Fibroblast of mammary gland (primary cell): ENCODE results near the gene DNER.
A peak's percentile ranks its signal among the peaks of the same experiment; 100 is the strongest.

Experiments
- DNase-seq: peaks from one replicate; pipeline ENCODE4 v3.0.0-alpha.2; 2010; ENCODE audit warnings: low read depth
- H3K4me3 ChIP-seq: 2 replicates; pipeline ENCODE4 v1.5.1; 2011; ENCODE audit warnings: low read depth, mild to moderate bottlenecking, low read length, moderate library complexity; ENCODE audit not compliant: control insufficient read depth
- TF ChIP-seq, protein P1 (sequence below): conservative IDR thresholded peaks from 2 replicates; pipeline ENCODE4 v1.5.1; 2011; ENCODE audit warnings: low read depth, low read length, inconsistent platforms; ENCODE audit not compliant: control insufficient read depth, insufficient read depth

Gene DNER

DNA sequence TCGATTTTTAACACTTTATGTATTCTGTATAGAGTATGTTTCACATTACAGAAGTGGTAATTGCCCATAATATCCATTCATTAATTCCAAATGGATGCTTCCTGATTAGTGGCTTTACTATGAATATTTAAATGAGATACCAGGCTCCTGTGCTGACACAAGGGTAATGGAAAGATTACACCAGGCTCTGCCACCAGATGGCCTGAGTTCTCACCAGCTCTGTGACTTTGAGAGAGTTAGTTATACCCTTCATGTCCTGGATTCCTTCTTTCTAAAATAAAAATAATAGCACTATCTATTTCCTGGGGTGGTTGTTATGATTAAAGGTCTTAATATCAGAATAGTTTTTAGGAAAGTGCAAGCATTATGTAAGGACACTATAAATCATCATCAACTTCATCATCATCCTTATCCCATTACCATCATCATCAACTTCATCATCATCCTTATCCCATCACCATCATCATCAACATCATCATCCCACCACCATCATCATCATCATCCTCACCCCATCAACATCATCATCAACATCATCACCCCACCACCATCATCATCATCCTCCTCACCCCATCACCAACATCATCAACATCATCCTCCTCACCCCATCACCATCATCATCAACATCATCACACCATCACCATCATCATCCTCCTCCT is 151.8 kb downstream of the DNER start:
- TF ChIP-seq, protein P1, sequence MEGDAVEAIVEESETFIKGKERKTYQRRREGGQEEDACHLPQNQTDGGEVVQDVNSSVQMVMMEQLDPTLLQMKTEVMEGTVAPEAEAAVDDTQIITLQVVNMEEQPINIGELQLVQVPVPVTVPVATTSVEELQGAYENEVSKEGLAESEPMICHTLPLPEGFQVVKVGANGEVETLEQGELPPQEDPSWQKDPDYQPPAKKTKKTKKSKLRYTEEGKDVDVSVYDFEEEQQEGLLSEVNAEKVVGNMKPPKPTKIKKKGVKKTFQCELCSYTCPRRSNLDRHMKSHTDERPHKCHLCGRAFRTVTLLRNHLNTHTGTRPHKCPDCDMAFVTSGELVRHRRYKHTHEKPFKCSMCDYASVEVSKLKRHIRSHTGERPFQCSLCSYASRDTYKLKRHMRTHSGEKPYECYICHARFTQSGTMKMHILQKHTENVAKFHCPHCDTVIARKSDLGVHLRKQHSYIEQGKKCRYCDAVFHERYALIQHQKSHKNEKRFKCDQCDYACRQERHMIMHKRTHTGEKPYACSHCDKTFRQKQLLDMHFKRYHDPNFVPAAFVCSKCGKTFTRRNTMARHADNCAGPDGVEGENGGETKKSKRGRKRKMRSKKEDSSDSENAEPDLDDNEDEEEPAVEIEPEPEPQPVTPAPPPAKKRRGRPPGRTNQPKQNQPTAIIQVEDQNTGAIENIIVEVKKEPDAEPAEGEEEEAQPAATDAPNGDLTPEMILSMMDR: no peak
- DNase-seq: no peak

DNA sequence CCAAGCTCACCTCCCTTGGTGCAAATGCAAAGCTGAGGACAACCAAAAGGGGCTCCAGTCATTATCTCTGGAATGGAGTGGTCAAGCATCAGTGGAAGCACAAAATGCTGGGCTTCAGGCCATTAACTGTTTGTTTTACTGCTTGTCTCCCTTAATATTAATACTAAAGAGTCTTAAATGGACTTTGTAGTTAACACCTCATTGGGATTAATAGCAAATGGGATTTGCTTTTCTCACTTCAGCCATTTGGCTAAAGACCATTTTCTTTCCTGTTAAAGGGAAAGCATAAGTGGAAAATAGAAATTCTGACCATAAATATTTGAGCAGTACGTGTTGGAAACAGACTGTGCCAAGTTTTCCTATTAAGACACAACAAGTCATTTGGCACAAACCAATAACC is 154.4 kb downstream of the DNER start:
- DNase-seq: no peak
- no peak overlapping the region for H3K4me3 ChIP-seq
- TF ChIP-seq, protein P1: no peak

More for the DNA sequence above, 151.8 kb downstream of the DNER start:
- no peak overlapping the region for H3K4me3 ChIP-seq

DNA sequence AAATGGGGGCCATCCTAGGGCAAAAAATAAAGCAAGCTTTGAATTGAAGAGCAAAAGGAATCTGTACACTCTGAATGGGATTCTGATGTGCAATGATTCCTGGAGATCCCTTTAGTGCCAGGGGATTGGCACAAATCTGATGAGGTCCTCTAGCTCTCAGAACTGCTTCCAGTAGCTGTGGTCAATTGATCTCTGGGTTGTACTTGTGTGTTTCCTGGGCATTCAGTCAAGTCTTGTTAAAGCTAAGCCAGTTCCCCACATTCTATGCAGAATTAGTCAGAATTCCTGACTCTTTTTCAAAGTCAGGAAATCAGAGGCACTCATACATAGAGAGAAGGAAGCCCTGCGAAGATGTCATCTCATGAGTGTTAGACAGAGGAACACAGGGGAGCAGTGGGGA is 161.3 kb downstream of the DNER start:
- H3K4me3 ChIP-seq: no peak overlapping the region
- peak; percentile 61 for DNase-seq
- TF ChIP-seq, protein P1: no peak

DNA sequence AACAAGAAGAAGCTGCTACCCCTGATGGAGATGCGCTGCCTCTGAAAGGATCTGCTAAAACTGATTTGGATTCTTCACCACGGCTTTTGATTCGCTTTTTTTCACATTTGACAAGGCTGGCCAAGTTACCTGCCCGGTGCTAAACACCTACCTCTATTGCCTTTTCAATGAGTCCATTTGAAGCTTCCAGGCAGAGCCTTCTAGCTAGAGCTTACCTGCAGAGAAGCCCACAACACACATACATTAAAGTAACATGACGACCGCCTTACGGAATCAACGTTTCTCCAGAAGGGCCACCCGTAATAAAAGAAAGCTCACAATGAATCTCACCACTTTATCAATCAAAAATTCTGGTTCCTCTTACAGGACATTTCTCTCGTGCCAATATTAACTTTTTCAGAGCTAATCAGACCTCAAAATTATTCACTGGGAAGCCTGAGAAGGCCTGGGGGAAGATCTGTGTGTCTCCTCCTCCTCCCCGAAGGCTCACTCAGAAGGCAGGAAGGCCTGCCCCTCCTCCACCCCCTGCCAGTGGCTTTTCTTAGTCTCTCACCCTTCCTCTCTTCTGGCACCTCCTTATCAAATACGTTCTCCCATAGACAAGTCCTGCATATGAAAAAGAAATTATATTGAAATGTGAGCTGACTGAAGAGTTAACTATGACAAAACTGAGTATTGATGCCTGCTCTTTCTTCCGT is 171.0 kb downstream of the DNER start:
- TF ChIP-seq, protein P1: no peak
- no peak for DNase-seq
- H3K4me3 ChIP-seq: no peak overlapping the region

DNA sequence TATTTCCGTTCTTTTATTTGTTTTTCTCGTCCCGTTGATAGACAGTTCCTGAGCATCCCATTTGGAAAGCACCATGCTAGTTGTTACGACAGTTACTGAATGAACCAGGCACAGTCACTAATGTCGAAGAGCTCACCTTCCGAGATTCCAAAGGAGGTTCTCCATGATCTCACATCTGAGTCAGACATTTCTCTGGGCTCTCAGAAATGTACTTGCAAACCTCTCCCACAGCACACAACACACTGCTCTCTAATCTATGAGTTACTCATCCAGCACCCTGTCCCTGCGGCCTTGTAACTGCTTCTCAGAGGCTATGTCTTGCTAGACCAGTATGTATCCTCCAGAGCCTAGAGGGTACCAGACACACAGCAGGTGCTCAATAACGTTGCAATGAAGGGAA is 174.7 kb downstream of the DNER start:
- TF ChIP-seq, protein P1: no peak
- no peak overlapping the region for H3K4me3 ChIP-seq
- DNase-seq: peak; percentile 35

DNA sequence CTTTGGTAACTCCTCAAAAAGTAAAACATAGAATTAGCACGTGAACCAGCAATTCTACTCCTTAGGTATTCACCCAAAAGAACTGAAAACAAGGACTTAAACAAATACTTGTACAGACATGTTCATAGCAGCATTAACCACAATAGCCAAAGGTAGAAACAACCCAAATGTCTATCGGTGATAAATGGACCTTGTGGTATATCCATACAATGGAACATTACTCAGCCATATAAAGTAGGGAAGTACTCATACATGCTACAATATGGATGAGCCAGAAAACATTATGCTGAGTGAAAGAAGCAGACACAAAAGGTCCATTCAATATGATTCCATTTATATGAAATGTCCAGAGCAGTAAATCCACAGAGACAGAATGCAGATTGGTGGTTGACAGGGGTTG is 182.8 kb downstream of the DNER start:
- H3K4me3 ChIP-seq: no peak overlapping the region
- no peak for DNase-seq
- TF ChIP-seq, protein P1: no peak
